H1 (cell line): Measurements from ENCODE around the gene PCGF3. TPM values are rescaled to one million over a fixed set of nuclear protein-coding genes. Genes with fewer than 3 reads are reported as not detected.
A peak's percentile ranks its signal among the peaks of the same experiment; 100 is the strongest.

Experiments used
- CTCF ChIA-PET: fragments of 300-600 bp; sonication (Branson Sonifier 250); formaldehyde crosslinking; loops from one replicate; lab custom pipeline; 2021; ENCODE audit not compliant: partially characterized antibody; lab: Charles Lee
- POLR2A ChIA-PET: fragments of 300-600 bp; sonication (Branson Sonifier 250); formaldehyde crosslinking; loops from one replicate; lab custom pipeline; 2021; ENCODE audit warnings: inconsistent platforms; ENCODE audit not compliant: partially characterized antibody; lab: Charles Lee
- DNase-seq, 2 experiments: peaks; one replicate each; pipeline versions ENCODE4 v3.0.0 to v3.0.0-alpha.2; 2010 to 2022; ENCODE audit warnings: low spot score in 2 of 2, low read depth in 1 of 2, mixed read lengths in 1 of 2
- FAIRE-seq: peaks from 2 replicates; lab custom pipeline; 2011; peaks lifted over from hg19 to GRCh38; lab: Jason Lieb, UNC
- H2AFZ ChIP-seq: 2 replicates; pipeline ENCODE4 v1.8.1; 2012; ENCODE audit warnings: low read length, inconsistent platforms
- H2AK5ac ChIP-seq: 2 replicates; pipeline ENCODE4 v1.6.1; 2013; ENCODE audit warnings: low read depth, low read length
- H2BK120ac ChIP-seq: replicated peaks from 2 replicates; pipeline ENCODE3; 2013; ENCODE audit warnings: low read depth, low read length, inconsistent platforms
- H2BK12ac ChIP-seq: 2 replicates; pipeline ENCODE4 v1.6.1; 2013; ENCODE audit warnings: low read depth, low read length
- H2BK15ac ChIP-seq: 2 replicates; pipeline ENCODE4 v1.6.1; 2013; ENCODE audit warnings: low read length
- H2BK20ac ChIP-seq: 2 replicates; pipeline ENCODE4 v1.6.1; 2013; ENCODE audit warnings: low read length
- H2BK5ac ChIP-seq: 2 replicates; pipeline ENCODE4 v1.6.1; 2013; ENCODE audit warnings: low read depth, low read length
- H3K14ac ChIP-seq: 2 replicates; pipeline ENCODE4 v1.6.1; 2013; ENCODE audit warnings: inconsistent platforms; ENCODE audit not compliant: insufficient read length
- H3K18ac ChIP-seq: 2 replicates; pipeline ENCODE4 v1.6.1; 2013; ENCODE audit warnings: low read length; ENCODE audit errors: extremely low read depth
- H3K23ac ChIP-seq: 2 replicates; pipeline ENCODE4 v1.6.1; 2013; ENCODE audit warnings: inconsistent platforms; ENCODE audit not compliant: insufficient read length
- H3K23me2 ChIP-seq: 2 replicates; pipeline ENCODE4 v1.6.1; 2013; ENCODE audit warnings: low read depth, low read length
- H3K27ac ChIP-seq: 2 replicates; pipeline ENCODE4 v1.6.1; 2011; ENCODE audit warnings: low read depth, low read length, inconsistent platforms
- H3K27me3 ChIP-seq, 4 experiments: replicated peaks in 1 of 4; 1 replicate in 1 of 4; 2 replicates in 3 of 4; pipeline versions ENCODE4 v1.6.1 to v1.8.1; 2011 to 2013; ENCODE audit warnings: low read length in 3 of 4, mild to moderate bottlenecking in 3 of 4, inconsistent platforms in 2 of 4, mixed read lengths in 2 of 4, moderate library complexity in 1 of 4; ENCODE audit not compliant: control insufficient read depth in 3 of 4, insufficient read depth in 3 of 4; ENCODE audit errors: extremely low read depth in 1 of 4
- H3K36me3 ChIP-seq, 4 experiments: 2 replicates each; pipeline versions ENCODE4 v1.6.1 to v1.8.1; 2011 to 2013; ENCODE audit warnings: mild to moderate bottlenecking in 4 of 4, low read length in 3 of 4, moderate library complexity in 2 of 4, control low read depth in 1 of 4, inconsistent platforms in 1 of 4; ENCODE audit not compliant: insufficient read depth in 4 of 4, control insufficient read depth in 2 of 4
- H3K4ac ChIP-seq: replicated peaks from 2 replicates; pipeline ENCODE3; 2013; ENCODE audit warnings: low read length, low read depth, mixed read lengths, inconsistent platforms; ENCODE audit not compliant: insufficient read length
- H3K4me1 ChIP-seq, 4 experiments: replicated peaks in 1 of 4; 1 replicate in 1 of 4; 2 replicates in 3 of 4; pipeline versions ENCODE4 v1.6.1 to v1.8.1; 2011 to 2013; ENCODE audit warnings: low read length in 3 of 4, inconsistent platforms in 2 of 4, mixed read lengths in 1 of 4; ENCODE audit not compliant: insufficient read depth in 4 of 4, control insufficient read depth in 3 of 4
- H3K4me2 ChIP-seq, 2 experiments: 2 replicates each; pipeline versions ENCODE4 v1.6.1 to v1.8.1; 2011 to 2013; ENCODE audit warnings: low read depth in 2 of 2, low read length in 2 of 2, control low read depth in 1 of 2, inconsistent platforms in 1 of 2, mild to moderate bottlenecking in 1 of 2; ENCODE audit not compliant: insufficient read depth in 1 of 2
- H3K4me3 ChIP-seq, 4 experiments: fragments of 200-600, 300-600 bp in 1 of 4; sonication (generic), shearing (Covaris generic), sonication (Bioruptor Twin) in 1 of 4; 2 replicates each; pipeline versions ENCODE4 v1.5.1 to v1.8.1; 2011 to 2016; ENCODE audit warnings: low read length in 4 of 4, low read depth in 3 of 4, control low read depth in 2 of 4, inconsistent platforms in 2 of 4, mild to moderate bottlenecking in 2 of 4, mixed read lengths in 1 of 4, moderate library complexity in 1 of 4; ENCODE audit not compliant: insufficient read depth in 2 of 4; ENCODE audit errors: extremely low read depth in 1 of 4
- H3K56ac ChIP-seq: replicated peaks from 2 replicates; pipeline ENCODE3; 2013; ENCODE audit warnings: low read depth, mild to moderate bottlenecking, mixed read lengths, low read length, inconsistent platforms; ENCODE audit not compliant: insufficient read length
- H3K79me1 ChIP-seq: 2 replicates; pipeline ENCODE4 v1.6.1; 2013; ENCODE audit warnings: low read depth, low read length, control low read depth
- H3K79me2 ChIP-seq, 2 experiments: 2 replicates each; pipeline versions ENCODE4 v1.6.1 to v1.8.1; 2012 to 2013; ENCODE audit warnings: low read length in 2 of 2, mild to moderate bottlenecking in 2 of 2, inconsistent platforms in 1 of 2; ENCODE audit not compliant: insufficient read depth in 2 of 2, control insufficient read depth in 1 of 2
- H3K9ac ChIP-seq, 4 experiments: replicated peaks in 1 of 4; 1 replicate in 1 of 4; 2 replicates in 3 of 4; pipeline versions ENCODE4 v1.6.1 to v1.8.1; 2011 to 2013; ENCODE audit warnings: low read depth in 3 of 4, low read length in 3 of 4, control low read depth in 2 of 4, mild to moderate bottlenecking in 2 of 4, moderate library complexity in 2 of 4, inconsistent platforms in 1 of 4; ENCODE audit errors: extremely low read depth in 1 of 4
- H3K9me3 ChIP-seq, 2 experiments: 2 replicates each; pipeline versions ENCODE4 v1.6.1 to v1.8.1; 2012 to 2013; ENCODE audit warnings: mild to moderate bottlenecking in 2 of 2, moderate library complexity in 2 of 2, control low read depth in 1 of 2, inconsistent platforms in 1 of 2, low read depth in 1 of 2, low read length in 1 of 2, mixed read lengths in 1 of 2; ENCODE audit not compliant: insufficient read depth in 2 of 2
- H4K20me1 ChIP-seq, 2 experiments: replicated peaks in 1 of 2; 2 replicates each; pipeline versions ENCODE3 to v1.8.1; 2011 to 2013; ENCODE audit warnings: inconsistent platforms in 2 of 2, low read length in 2 of 2, mild to moderate bottlenecking in 1 of 2; ENCODE audit not compliant: insufficient read depth in 2 of 2, control insufficient read depth in 1 of 2
- H4K5ac ChIP-seq: 2 replicates; pipeline ENCODE4 v1.6.1; 2013; ENCODE audit warnings: low read length, low read depth, mixed read lengths, inconsistent platforms; ENCODE audit not compliant: insufficient read length
- H4K8ac ChIP-seq: 2 replicates; pipeline ENCODE4 v1.8.0; 2013; ENCODE audit warnings: mild to moderate bottlenecking, moderate library complexity, low read length, inconsistent platforms; ENCODE audit not compliant: insufficient read depth; ENCODE audit errors: extremely low read depth
- H4K91ac ChIP-seq: replicated peaks from 2 replicates; pipeline ENCODE3; 2013; ENCODE audit warnings: low read length, mixed read lengths, inconsistent platforms; ENCODE audit not compliant: insufficient read length
- BRCA1 ChIP-seq: IDR thresholded peaks from 2 replicates; pipeline ENCODE4 v1.6.1; 2012; ENCODE audit warnings: low read depth, low read length, improper control_type of control experiment
- CREB1 ChIP-seq: IDR thresholded peaks from 2 replicates; pipeline ENCODE4 v1.6.1; 2012; ENCODE audit warnings: inconsistent platforms
- GABPA ChIP-seq: IDR thresholded peaks from 2 replicates; pipeline ENCODE4 v1.6.1; 2011; ENCODE audit warnings: mild to moderate bottlenecking, low read length, moderate library complexity, borderline replicate concordance; ENCODE audit not compliant: insufficient read depth
- HDAC2 ChIP-seq, 2 experiments: fragments of 300-600 bp in 1 of 2; sonication (generic) in 1 of 2; IDR thresholded peaks; 2 replicates each; pipeline ENCODE4 v1.6.1; 2011 to 2012; ENCODE audit warnings: low read depth in 2 of 2, low read length in 2 of 2, mild to moderate bottlenecking in 2 of 2, moderate library complexity in 2 of 2, borderline replicate concordance in 1 of 2, inconsistent platforms in 1 of 2
- HDAC6 ChIP-seq: IDR thresholded peaks from one replicate; pipeline ENCODE4 v1.7.1; 2012; ENCODE audit warnings: low read depth, mild to moderate bottlenecking, inconsistent platforms, low read length, moderate library complexity
- NRF1 ChIP-seq: IDR thresholded peaks from 2 replicates; pipeline ENCODE4 v1.6.1; 2011; ENCODE audit warnings: mild to moderate bottlenecking, low read depth, low read length, improper control_type of control experiment
- SP2 ChIP-seq: IDR thresholded peaks from 2 replicates; pipeline ENCODE4 v1.6.1; 2012; ENCODE audit warnings: mild to moderate bottlenecking, low read length, inconsistent platforms
- TAF7 ChIP-seq: optimal IDR thresholded peaks from 2 replicates; pipeline ENCODE3; 2011; ENCODE audit warnings: low read depth, mild to moderate bottlenecking, inconsistent platforms, low read length, moderate library complexity, borderline replicate concordance
- WGBS, 2 experiments: shearing (Covaris generic) in 1 of 2; methylation state at CpG; one replicate each; pipeline versions ENCODE4 v1.1.6 to v1.1.7; 2013 to 2015; ENCODE audit warnings: low lambda C conversion rate in 2 of 2, mixed read lengths in 2 of 2, inconsistent platforms in 1 of 2, low coverage in 1 of 2, missing lambda C conversion rate in 1 of 2; ENCODE audit not compliant: insufficient replicate concordance in 2 of 2, insufficient coverage in 1 of 2, insufficient read length in 1 of 2; ENCODE audit errors: extremely low coverage in 1 of 2, missing lambda C conversion rate in 1 of 2; 5-methylcytosine and 5-hydroxymethylcytosine counted together
- polyA plus RNA-seq, 7 experiments: library from polyadenylated mRNA; depleted of rRNA in 3 of 7; stranded (reverse) in 5 of 7; unstranded in 2 of 7; fragments of >200 nt in 5 of 7; fragments of 200-250 nt in 2 of 7; gene quantifications; 1 replicate in 5 of 7; 2 replicates in 1 of 7; 4 replicates in 1 of 7; pipeline versions ENCODE4 v1.2.1 to v1.2.3, GENCODE V29; 2011 to 2013; ENCODE audit warnings: missing spikeins in 2 of 7, mixed read lengths in 2 of 7
- total RNA-seq: library from RNA; stranded (reverse); fragmentation: NEBNext Ultra II Directional; extraction: Animal tissue kit (Norgen Biotek cat#: 25700); gene quantifications from 2 replicates; pipeline ENCODE4 v1.2.1, GENCODE V29; 2021
- TF ChIP-seq, protein P1 (sequence below): IDR thresholded peaks from 2 replicates; pipeline ENCODE4 v1.6.1; 2012; ENCODE audit warnings: inconsistent platforms
- TF ChIP-seq, protein P2 (sequence below): IDR thresholded peaks from 2 replicates; pipeline ENCODE4 v1.6.1; 2011; ENCODE audit warnings: low read length, improper control_type of control experiment

PCGF3 gene
- total and polyA plus RNA-seq, 2 of the 8 experiments (the other 6 are each of a cell fraction or from before 2014, with no cell fraction given) = 52.7 to 52.9 TPM

DNA sequence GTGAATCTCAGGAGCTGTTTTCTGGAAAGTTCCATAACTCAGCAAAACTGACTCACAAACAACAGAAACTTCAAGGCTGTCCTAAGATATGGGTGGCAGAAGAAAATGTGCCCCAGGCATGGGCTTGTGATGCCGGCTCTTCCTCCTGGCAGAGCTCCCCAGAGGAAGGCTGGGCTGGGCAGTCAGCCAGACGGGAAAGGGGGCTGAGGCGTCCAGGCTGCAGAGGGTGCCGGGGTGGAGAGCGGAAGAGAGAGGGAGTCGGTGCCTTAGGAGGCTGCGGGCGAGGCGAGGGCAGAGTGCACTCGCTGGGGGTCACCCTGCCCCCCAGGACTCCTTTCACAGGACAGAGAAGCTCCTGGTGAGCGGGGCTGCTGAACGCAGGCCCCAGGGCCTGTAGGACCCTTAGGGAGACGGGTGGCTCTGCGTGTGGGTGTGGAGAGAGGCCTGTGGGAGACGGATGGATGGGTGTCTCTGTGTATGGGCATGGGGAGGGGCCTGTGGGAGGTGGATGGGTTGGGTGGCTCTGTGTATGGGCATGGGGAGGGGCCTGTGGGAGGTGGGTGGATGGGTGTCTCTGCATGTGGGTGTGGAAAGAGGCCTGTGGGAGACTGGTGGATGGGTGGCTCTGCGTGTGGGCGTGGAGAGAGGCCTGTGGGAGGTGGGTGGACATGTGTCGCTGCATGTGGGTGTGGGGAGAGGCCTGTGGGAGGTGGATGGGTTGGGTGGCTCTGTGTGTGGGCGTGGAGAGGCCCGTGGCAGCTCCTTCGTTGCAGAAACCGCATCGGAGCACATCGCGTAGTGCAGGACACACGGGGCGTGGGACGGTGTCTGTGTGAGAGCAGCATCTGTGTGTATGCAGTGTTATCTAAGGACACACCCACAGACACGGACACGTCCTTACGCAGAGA lies 15.9 kb downstream of the PCGF3 start:
- ChIA-PET CTCF (interaction anchor here (0.7 to 1.3 kb wide), 4 partner anchors 16 to 786 kb away, joined by 3 to 7 read pairs (median 4); no protein-coding TSS in a partner anchor), POLR2A (interaction anchor here (0.6 to 1.7 kb wide), 5 partner anchors 11 to 169 kb away, joined by 3 to 4 read pairs (median 3); no protein-coding TSS in a partner anchor)
- Histone ChIP-seq H3K23ac (no peak overlapping the region), H2BK120ac (no peak overlapping the region), H3K79me1 (peaks cover 31% of the 10 kb centered on the region), H3K23me2 (no peaks in the 10 kb centered on the region), H2BK5ac (no peak overlapping the region), H3K4me1 (no peaks in the 10 kb centered on the region), H4K91ac (no peak overlapping the region), H3K27me3 (no peaks in the 10 kb centered on the region), H2AFZ (no peak overlapping the region), H3K4me3 (no peak overlapping the region), H2AK5ac (no peak overlapping the region), H3K4ac (no peak overlapping the region), H3K14ac (no peak overlapping the region), H3K4me2 (no peak overlapping the region), H2BK15ac (no peak overlapping the region), H2BK20ac (no peak overlapping the region), H3K56ac (no peak overlapping the region), H4K5ac (no peak overlapping the region), H2BK12ac (no peak overlapping the region), H4K20me1 (peaks cover 30 to 52% of the 10 kb centered on the region in 2 experiments), H3K9ac (no peak overlapping the region), H3K36me3 (peaks cover 0 to 9% (median 0%) of the 10 kb centered on the region in 4 experiments; a peak in 2 of 8 replicates), H4K8ac (peak overlapping the region; percentile 12; the same call in 1 of the 2 replicates), H3K9me3 (no peaks in the 10 kb centered on the region), H3K18ac (no peak overlapping the region), H3K79me2 (peaks cover 0 to 79% of the 10 kb centered on the region in 2 experiments; a peak in 3 of 4 replicates), H3K27ac (no peak overlapping the region)
- whole genome bisulfite sequencing, 2 experiments = 95% methylated on average over 31 of the region's 31 CpGs; no CpG with 5 or more reads in 1 of the 2 experiments
- DNase-seq (no peak), FAIRE-seq (no peak)
- no peak for TF ChIP-seq BRCA1
- TF ChIP-seq CREB1 = no peak
- TF ChIP-seq TAF7 = no peak
- TF ChIP-seq GABPA = no peak
- no peak for TF ChIP-seq HDAC6
- TF ChIP-seq HDAC2 (IDR thresholded peaks at IDR 0.05; ENCODE audit: borderline replicate concordance in 1 of 2, low read depth in 2 of 2, low read length in 2 of 2) = no peak
- TF ChIP-seq, protein P1, sequence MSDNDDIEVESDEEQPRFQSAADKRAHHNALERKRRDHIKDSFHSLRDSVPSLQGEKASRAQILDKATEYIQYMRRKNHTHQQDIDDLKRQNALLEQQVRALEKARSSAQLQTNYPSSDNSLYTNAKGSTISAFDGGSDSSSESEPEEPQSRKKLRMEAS = no peak
- TF ChIP-seq SP2 = no peak
- TF ChIP-seq NRF1 = no peak
- TF ChIP-seq, protein P2, sequence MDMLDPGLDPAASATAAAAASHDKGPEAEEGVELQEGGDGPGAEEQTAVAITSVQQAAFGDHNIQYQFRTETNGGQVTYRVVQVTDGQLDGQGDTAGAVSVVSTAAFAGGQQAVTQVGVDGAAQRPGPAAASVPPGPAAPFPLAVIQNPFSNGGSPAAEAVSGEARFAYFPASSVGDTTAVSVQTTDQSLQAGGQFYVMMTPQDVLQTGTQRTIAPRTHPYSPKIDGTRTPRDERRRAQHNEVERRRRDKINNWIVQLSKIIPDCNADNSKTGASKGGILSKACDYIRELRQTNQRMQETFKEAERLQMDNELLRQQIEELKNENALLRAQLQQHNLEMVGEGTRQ = no peak
